ENCODE data around the gene MAST4. TPM values are rescaled to one million over a fixed set of nuclear protein-coding genes. Genes with fewer than 3 reads are reported as not detected.

MAST4 gene
- total RNA-seq, 1 donor, result 12.7 TPM

GRCh38 chr5:66979738-66980137, 383.5 kb downstream of the MAST4 start:
- Histone ChIP-seq H3K36me3 (ENCODE audit: insufficient read depth, low read length) (no peaks in the 10 kb centered on the region), H3K4me2 (ENCODE audit: insufficient read depth, low read length) (no peak overlapping the region), H3K9me3 (ENCODE audit: low read depth, low read length) (no peaks in the 10 kb centered on the region), H3K4me3 (ENCODE audit: insufficient read depth, low read length) (no peak overlapping the region), H2AFZ (ENCODE audit: low read length) (no peak overlapping the region), H3K27ac (ENCODE audit: low read depth, low read length) (no peak overlapping the region), H4K20me1 (ENCODE audit: insufficient read depth, low read length) (no peaks in the 10 kb centered on the region), H3K79me2 (ENCODE audit: insufficient read depth, low read length) (no peaks in the 10 kb centered on the region), H3K27me3 (ENCODE audit: insufficient read depth, low read length) (no peaks in the 10 kb centered on the region), H3K4me1 (ENCODE audit: insufficient read depth, low read length) (peaks cover 4% of the 10 kb centered on the region)
- no peak for TF ChIP-seq CTCF (IDR thresholded peaks at IDR 0.05; ENCODE audit: extremely low read depth, low read depth, low read length)
- no peak for DNase-seq (ENCODE audit: insufficient read length, low spot score, missing footprints)

- no peak overlapping the region for H3K27ac ChIP-seq (ENCODE audit: low read depth, low read length)
- no peak overlapping the region for H2AFZ ChIP-seq (ENCODE audit: low read length)
- H3K4me2 ChIP-seq (ENCODE audit: insufficient read depth, low read length), result no peak overlapping the region
- H3K4me3 ChIP-seq (ENCODE audit: insufficient read depth, low read length), result no peak overlapping the region
- H3K79me2 ChIP-seq (ENCODE audit: insufficient read depth, low read length), result no peaks in the 10 kb centered on the region
- no peaks in the 10 kb centered on the region for H3K27me3 ChIP-seq (ENCODE audit: insufficient read depth, low read length)
- peaks cover 4% of the 10 kb centered on the region for H3K4me1 ChIP-seq (ENCODE audit: insufficient read depth, low read length)
- H3K36me3 ChIP-seq (ENCODE audit: insufficient read depth, low read length), result no peaks in the 10 kb centered on the region
- no peak for DNase-seq (ENCODE audit: insufficient read length, low spot score, missing footprints)
- no peaks in the 10 kb centered on the region for H4K20me1 ChIP-seq (ENCODE audit: insufficient read depth, low read length)
- TF ChIP-seq CTCF (IDR thresholded peaks at IDR 0.05; ENCODE audit: extremely low read depth, low read depth, low read length), result no peak
- no peaks in the 10 kb centered on the region for H3K9me3 ChIP-seq (ENCODE audit: low read depth, low read length)
These were observed 385.3 kb downstream of the MAST4 start for GRCh38 chr5:66981266-66982055.

GRCh38 chr5:66982056-66982387, 385.8 kb downstream of the MAST4 start:
- no peaks in the 10 kb centered on the region for H3K27me3 ChIP-seq (ENCODE audit: insufficient read depth, low read length)
- H3K4me3 ChIP-seq (ENCODE audit: insufficient read depth, low read length), result no peak overlapping the region
- H3K4me1 ChIP-seq (ENCODE audit: insufficient read depth, low read length), result peaks cover 4% of the 10 kb centered on the region
- no peak for DNase-seq (ENCODE audit: insufficient read length, low spot score, missing footprints)
- H3K27ac ChIP-seq (ENCODE audit: low read depth, low read length), result no peak overlapping the region
- H3K4me2 ChIP-seq (ENCODE audit: insufficient read depth, low read length), result no peak overlapping the region
- H3K36me3 ChIP-seq (ENCODE audit: insufficient read depth, low read length), result no peaks in the 10 kb centered on the region
- no peaks in the 10 kb centered on the region for H3K79me2 ChIP-seq (ENCODE audit: insufficient read depth, low read length)
- no peaks in the 10 kb centered on the region for H3K9me3 ChIP-seq (ENCODE audit: low read depth, low read length)
- no peak for TF ChIP-seq CTCF (IDR thresholded peaks at IDR 0.05; ENCODE audit: extremely low read depth, low read depth, low read length)
- H4K20me1 ChIP-seq (ENCODE audit: insufficient read depth, low read length), result no peaks in the 10 kb centered on the region
- no peak overlapping the region for H2AFZ ChIP-seq (ENCODE audit: low read length)

- Histone ChIP-seq H3K4me3 (ENCODE audit: insufficient read depth, low read length) (no peak overlapping the region), H4K20me1 (ENCODE audit: insufficient read depth, low read length) (no peaks in the 10 kb centered on the region), H2AFZ (ENCODE audit: low read length) (no peak overlapping the region), H3K79me2 (ENCODE audit: insufficient read depth, low read length) (no peaks in the 10 kb centered on the region), H3K36me3 (ENCODE audit: insufficient read depth, low read length) (no peaks in the 10 kb centered on the region), H3K27me3 (ENCODE audit: insufficient read depth, low read length) (no peaks in the 10 kb centered on the region), H3K4me1 (ENCODE audit: insufficient read depth, low read length) (peaks cover 5% of the 10 kb centered on the region), H3K9me3 (ENCODE audit: low read depth, low read length) (no peaks in the 10 kb centered on the region), H3K27ac (ENCODE audit: low read depth, low read length) (no peak overlapping the region), H3K4me2 (ENCODE audit: insufficient read depth, low read length) (no peak overlapping the region)
- no peak for DNase-seq (ENCODE audit: insufficient read length, low spot score, missing footprints)
- TF ChIP-seq CTCF (IDR thresholded peaks at IDR 0.05; ENCODE audit: extremely low read depth, low read depth, low read length), result no peak
These were observed 386.3 kb downstream of the MAST4 start for GRCh38 chr5:66982470-66982869.
